GM18870 (cell line): Measurements from ENCODE around the gene TRPC4.

ENCODE experiments used
- ATAC-seq: cut with Tn5 transposase; IDR thresholded peaks from one replicate; pipeline ENCODE4 v1.9.1; 2021; ENCODE audit warnings: moderate library complexity; ENCODE audit not compliant: unreplicated experiment

TRPC4 gene

DNA sequence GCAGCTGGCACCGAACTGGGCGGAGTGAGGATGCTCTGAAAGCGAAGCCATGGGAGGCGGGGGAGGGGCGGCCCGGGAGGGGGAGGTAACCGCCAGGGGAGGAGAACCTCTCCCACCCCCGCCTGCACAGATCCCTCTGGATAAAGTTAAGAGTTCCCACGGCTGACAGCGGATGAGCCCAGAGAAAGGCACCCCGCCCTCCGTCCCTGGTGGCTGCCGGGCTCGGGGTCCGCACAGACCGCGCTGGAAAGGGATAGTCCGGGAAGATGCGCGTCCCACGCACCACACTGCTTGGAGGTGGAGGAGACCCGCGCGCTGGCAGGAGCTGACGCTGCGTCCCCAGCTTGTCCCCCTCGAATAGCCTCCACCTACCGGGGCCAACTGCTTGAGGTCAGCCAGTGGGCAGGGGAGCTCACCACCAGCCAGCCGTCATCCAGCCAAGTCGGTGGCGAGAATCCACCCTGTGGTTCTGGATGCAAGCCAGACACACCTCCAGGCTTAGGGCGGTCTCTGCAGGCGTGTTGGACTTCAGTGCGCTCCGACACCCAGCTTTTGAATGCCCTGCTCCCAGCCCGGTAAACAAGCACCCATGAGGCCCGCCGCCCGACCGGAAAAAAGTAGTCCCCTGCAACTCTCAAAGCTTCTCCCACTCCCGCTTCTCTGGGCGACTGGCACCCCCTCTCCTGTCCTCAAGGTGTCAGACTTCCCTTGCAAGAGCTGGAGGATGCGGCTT is at the start of gene TRPC4:
TRPC4 (minus strand) TSS at position 17 of the 733 bp plus-strand sequence. CDS start 86,439 bp downstream, outside the sequence.
- ATAC-seq, result no peak

DNA sequence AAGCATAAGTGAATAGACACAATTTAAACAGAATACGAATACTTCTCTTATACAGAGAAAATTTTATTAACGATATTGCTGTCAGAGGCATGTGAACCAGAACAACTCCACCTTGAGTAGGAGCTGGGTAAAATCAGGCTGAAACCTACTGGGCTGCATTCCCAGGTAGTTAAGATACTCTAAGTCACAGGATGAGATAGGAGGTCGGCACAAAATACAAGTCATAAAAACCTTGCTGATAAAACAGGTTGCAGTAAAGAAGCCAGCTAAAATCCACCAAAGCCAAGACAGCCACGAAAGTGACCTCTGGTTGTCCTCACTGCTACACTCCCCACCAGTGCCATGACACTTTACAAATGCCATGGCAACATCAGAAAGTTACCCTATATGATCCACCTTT is 49.2 kb upstream of the TRPC4 start:
- no peak for ATAC-seq

DNA sequence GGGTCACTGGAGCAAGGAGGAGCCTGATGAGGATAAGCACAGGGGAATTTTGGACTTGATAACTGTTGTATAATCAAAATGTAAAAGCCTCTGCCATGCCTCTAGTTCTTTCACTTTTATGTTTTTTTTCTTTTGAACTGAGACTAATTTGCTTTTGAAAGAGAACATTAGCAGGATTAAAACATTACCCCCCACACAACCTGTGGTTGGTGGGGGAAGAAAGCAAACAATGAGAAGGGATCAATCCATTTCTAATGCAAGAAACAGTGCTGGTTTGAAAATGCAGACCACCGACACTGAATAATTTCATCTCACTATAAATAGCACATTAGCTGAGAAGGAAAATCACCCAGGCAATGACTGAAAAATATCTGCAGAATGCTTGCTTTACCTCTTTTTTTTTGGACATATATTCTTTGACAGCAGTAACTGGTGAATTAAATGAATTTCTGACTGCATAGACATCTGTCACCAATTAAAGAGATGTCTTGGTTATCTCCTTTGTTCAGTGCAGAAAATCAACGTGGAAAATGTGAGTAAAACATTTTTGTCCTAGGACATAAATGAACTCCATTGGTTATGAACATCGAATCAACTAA is 48.6 kb upstream of the TRPC4 start:
- no peak for ATAC-seq

DNA sequence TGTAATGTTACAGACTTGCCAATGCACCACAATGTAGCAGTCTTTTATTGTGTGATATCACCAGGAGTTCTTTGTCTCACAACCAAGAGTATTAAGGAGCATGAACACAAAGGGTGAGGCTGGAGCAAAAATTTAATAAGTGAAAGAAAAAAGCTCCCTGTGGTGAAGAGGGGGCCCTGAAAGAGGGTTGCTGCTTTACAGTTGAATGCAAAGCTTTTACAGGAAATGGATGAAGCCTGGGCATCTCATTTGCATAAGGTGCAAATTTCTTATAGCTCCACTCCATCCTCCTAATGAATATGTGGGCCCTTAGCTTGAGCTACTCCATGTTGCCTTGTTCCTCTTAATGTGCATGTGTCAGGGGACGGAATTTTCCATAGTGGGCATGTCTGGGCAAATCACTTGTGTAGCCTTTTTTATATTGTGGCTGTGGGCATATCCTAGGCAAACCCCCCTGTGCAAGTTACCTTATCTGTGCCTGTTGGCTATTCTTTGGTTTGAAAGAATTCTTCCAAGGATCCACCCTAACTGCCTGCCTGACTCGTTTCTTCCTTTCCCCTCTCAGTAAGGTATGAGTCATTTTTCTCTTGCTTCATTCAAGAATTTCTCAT is 45.3 kb upstream of the TRPC4 start:
- ATAC-seq, result no peak

- no peak for ATAC-seq
Measured at GRCh38 chr13:37910790-37911189, 41.2 kb upstream of the TRPC4 start.

DNA sequence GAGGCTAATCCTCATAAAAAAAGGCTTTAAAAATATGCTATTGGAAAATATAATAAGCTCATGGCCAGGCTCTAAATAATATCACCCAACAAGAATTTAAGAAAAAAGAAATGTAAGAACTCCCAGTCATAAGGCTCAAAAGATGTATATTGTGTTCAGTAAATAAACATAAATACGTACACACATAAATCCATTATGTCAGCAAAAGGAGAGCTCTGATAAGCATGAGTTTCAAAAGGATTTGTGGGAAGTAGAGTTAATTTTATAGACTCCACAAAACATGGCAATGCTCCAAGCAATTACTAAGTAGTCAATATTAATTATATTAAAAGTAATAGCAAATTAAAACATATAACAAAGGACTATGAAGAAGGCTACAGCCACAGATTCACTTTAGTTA is 37.3 kb upstream of the TRPC4 start:
- ATAC-seq, result no peak

DNA sequence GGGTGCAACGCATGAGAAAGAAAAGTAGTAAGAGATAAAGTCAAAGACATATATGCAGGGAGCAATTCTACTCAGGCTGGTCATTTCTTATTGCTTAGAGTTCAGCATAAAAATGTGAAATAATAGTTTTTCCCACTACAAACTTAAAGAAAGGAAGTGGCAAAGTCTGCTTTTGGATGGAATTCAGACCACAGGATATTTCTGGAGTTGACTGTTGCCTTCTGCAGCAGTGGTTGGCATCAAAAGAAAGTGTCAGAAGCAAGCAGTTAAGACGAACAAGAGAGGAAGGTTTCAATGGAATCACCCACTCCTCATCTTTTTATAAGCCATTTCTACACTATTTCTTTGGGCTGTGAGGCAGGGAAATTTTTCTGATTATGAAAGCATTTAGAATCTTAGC is 36.2 kb upstream of the TRPC4 start:
- no peak for ATAC-seq

GRCh38 chr13:37899753-37900152 is 30.2 kb upstream of the TRPC4 start:
- ATAC-seq, result no peak

GRCh38 chr13:37893321-37893720 is 23.7 kb upstream of the TRPC4 start:
- no peak for ATAC-seq

- ATAC-seq, result no peak
Measured at GRCh38 chr13:37889820-37890219, 20.2 kb upstream of the TRPC4 start.

GRCh38 chr13:37889102-37889501 is 19.5 kb upstream of the TRPC4 start:
- peak; percentile 45 for ATAC-seq

- no peak for ATAC-seq
Measured at GRCh38 chr13:37886879-37887278, 17.3 kb upstream of the TRPC4 start.

GRCh38 chr13:37884674-37885073 is 15.1 kb upstream of the TRPC4 start:
- ATAC-seq, result no peak

DNA sequence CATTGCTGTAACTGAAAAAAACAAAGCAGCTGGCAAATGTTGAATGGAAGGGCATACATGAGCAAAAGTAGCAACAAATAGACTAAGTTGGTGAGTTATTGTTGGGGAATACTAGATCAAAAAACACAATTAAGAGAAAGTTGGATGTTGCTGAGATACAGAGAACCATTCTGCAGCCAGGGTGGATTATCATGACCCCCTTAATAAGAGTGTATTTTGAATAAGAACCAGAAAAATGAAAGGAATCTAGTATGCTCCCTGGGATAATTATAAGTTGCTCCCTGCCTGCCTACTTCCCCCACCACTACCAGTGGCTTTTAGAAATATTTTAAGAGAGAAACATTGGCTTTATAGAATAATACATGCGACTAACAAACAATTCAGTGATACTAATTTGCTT is 14.5 kb upstream of the TRPC4 start:
- ATAC-seq, result no peak

- no peak for ATAC-seq
Measured at GRCh38 chr13:37878921-37879320, 9.3 kb upstream of the TRPC4 start.

DNA sequence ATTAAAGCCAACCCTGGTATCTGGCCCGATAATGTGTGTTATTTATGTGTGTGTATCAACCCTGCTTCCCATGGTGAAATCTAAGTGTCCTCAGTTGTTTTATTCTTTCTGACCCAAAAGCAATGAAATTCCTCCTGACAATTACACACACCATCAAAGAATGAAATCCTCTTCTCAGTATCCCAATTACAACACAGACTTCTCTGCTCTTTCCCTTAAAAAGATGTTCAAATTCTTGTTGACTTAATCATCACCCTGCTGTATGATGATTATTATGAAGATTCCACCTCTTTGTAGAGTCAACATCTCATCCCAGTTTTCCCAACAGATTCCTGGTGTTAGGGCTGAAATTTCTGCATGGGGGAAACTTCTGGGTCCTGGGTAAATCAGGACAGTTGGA is 8.9 kb upstream of the TRPC4 start:
- ATAC-seq, result no peak

DNA sequence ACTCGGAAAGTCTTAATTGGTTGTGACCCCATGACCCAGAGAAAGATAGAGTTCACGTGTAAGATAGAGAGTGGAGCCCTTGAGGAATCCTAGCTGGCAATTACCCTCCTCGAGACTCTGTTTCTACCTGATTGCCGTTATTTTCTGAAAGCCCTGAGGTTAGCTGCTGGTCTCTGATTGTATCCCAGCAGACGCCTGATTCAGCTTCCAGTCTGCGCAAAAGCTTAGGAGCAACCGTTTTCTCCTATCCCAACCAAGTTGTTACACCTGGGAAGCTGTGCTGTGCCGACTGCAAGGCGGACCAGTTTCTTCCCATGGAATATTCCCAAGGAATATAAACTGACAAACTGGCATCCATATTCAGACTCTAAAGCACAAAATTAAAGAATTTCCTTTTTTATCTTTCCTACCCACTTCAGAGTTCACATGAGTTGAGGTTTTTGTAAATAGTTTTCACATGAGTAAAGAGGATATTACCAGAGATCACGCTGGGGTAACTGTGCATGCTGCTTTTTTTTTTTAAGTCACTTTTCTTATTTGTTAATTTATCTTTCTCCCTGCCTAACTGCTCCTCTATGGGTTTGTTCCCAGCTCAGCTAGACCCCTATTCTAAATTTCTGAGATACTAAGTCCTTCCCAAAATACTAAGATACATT is 1.5 kb upstream of the TRPC4 start:
- ATAC-seq, result no peak

GRCh38 chr13:37870489-37870845 is 895 bp upstream of the TRPC4 start:
- no peak for ATAC-seq

DNA sequence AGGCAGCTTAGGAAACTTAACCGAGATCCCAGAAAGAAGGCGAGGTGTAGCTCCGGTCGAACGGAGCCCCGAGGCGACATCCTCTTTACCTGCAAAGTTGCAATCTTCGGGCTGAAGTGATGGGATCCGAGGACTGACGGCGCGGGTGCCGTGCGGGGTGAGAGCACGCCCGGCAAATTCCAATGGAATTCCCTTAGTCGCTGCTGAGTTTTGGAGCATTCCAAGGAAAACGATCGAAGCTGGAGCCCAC is 141 bp downstream of the TRPC4 start:
- no peak for ATAC-seq

DNA sequence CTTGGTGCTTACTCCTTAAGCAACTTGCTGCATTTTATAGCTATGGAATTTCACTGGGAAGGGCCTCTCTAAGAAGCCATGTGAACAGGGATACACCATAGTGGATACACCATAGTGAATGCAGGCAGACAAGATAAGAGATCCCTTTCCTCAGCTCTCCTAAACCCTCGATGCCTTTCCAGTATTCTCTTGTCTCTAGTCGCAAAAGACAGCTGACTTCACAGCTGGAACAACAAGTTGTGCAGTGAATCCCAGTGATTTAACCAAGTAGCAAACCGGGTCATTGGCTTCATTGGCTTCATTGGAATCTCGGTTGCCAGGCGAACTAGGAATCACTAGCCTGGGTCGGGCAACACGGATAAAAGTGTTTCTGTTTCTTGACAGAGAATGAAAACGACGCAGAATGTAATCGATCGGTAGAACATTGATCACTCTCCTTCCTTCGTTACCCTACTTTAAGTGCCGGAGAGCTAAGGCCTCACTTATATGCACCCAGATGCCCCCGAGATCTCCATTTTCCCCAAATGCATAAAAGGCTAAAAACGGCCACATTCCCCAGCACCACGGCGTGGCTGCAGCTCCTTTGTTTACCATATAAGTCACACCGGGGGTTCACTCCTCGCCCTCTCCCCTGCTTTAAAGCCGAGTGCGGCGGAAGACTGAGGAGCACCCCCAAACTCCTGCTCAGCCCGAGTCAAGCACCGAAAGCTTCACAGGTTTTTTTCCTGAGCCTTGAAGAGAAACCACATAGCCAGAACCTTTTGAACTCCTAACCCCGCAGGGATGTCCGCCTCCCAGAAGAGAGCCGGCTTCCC is 674 bp downstream of the TRPC4 start:
- ATAC-seq, result no peak

DNA sequence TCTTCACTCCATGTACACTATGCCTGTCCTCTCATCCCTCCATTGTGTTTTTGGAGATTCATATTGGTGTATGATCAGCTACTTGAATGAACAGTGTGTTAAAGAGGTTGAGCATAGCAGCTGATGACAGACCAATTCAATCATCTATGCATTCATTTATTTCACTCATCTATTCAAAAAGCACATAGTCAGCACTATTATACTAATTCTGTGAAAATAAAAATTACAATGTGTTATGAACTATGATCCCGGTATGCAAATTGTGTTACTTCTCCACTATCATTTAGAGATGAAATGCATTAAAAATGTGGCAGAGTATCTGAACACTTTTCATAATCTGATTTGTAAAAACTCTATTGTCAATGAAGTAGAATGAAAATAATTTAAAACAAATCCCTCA is 5.9 kb downstream of the TRPC4 start:
- ATAC-seq, result no peak
